Caco-2 (cell line): ENCODE results near the gene RGS2. TPM values are rescaled to one million over a fixed set of nuclear protein-coding genes. Genes with fewer than 3 reads are reported as not detected.

Source experiments
- BruUV-seq: library from RNA; stranded (reverse); fragments of 400-500 nt; replicated peaks from 2 replicates; lab custom pipeline; 2021; lab: Mats Ljungman, UMichigan
- CTCF ChIA-PET: fragments of 300-600 bp; sonication (Branson Sonifier 250); formaldehyde crosslinking; loops from one replicate; lab custom pipeline; 2022; ENCODE audit warnings: antibody characterized with exemption; lab: Charles Lee
- POLR2A ChIA-PET: fragments of 300-600 bp; sonication (Branson Sonifier 250); formaldehyde crosslinking; loops from one replicate; lab custom pipeline; 2022; ENCODE audit warnings: antibody characterized with exemption; lab: Charles Lee
- DNase-seq, 2 experiments: peaks; one replicate each; pipeline versions ENCODE4 v3.0.0 to v3.0.0-alpha.2; 2020 to 2022
- H3K27me3 ChIP-seq: replicated peaks from 2 replicates; pipeline ENCODE4 v1.6.0; 2011; ENCODE audit warnings: low read length; ENCODE audit not compliant: control insufficient read depth, insufficient read depth
- H3K36me3 ChIP-seq: 2 replicates; pipeline ENCODE4 v1.5.1; 2011; ENCODE audit warnings: low read length; ENCODE audit not compliant: control insufficient read depth, insufficient read depth
- H3K4me1 ChIP-seq: fragments of 250-450 bp; sonication (Bioruptor Pico); 2 replicates; pipeline ENCODE4 v1.5.1; 2020; ENCODE audit warnings: mild to moderate bottlenecking
- H3K4me3 ChIP-seq: 2 replicates; pipeline ENCODE4 v1.5.1; 2011; ENCODE audit warnings: low read depth, mild to moderate bottlenecking, control low read depth, low read length
- H3K9me3 ChIP-seq: fragments of 250-450 bp; sonication (Bioruptor Pico); 2 replicates; pipeline ENCODE4 v1.5.1; 2020; ENCODE audit warnings: mild to moderate bottlenecking, moderate library complexity
- H3K27ac Mint-ChIP-seq: one replicate; pipeline ENCODE4 v1.8.0; 2022; ENCODE audit warnings: mixed read lengths; ENCODE audit not compliant: unreplicated experiment
- H3K27me3 Mint-ChIP-seq: one replicate; pipeline ENCODE4 v1.8.0; 2022; ENCODE audit warnings: mixed read lengths; ENCODE audit not compliant: insufficient read depth, unreplicated experiment
- H3K36me3 Mint-ChIP-seq: one replicate; pipeline ENCODE4 v1.8.0; 2022; ENCODE audit warnings: mild to moderate bottlenecking, mixed read lengths; ENCODE audit not compliant: insufficient read depth, unreplicated experiment
- H3K4me1 Mint-ChIP-seq: one replicate; pipeline ENCODE4 v1.8.0; 2022; ENCODE audit warnings: low read depth, mixed read lengths; ENCODE audit not compliant: unreplicated experiment
- H3K4me3 Mint-ChIP-seq: one replicate; pipeline ENCODE4 v1.8.0; 2022; ENCODE audit warnings: mild to moderate bottlenecking, moderate library complexity, mixed read lengths; ENCODE audit not compliant: unreplicated experiment
- H3K9me3 Mint-ChIP-seq: one replicate; pipeline ENCODE4 v1.8.0; 2022; ENCODE audit warnings: mixed read lengths; ENCODE audit not compliant: unreplicated experiment
- intact Hi-C: fragments of 100-400 bp; cut with micrococcal nuclease; formaldehyde crosslinking; loops from one replicate; pipeline ENCODE4 v1.10.0; 2022; ENCODE audit not compliant: unreplicated experiment
- total RNA-seq: library from RNA; stranded (reverse); gene quantifications from 2 replicates; pipeline ENCODE4 v1.2.3, GENCODE V29; 2022
- TF ChIP-seq, protein P1 (sequence below), 2 experiments: fragments of 200-600 bp in 1 of 2; IDR thresholded peaks; 1 replicate in 1 of 2; 2 replicates in 1 of 2; pipeline versions ENCODE4 v1.5.1 to v1.8.0; 2011 to 2022; ENCODE audit warnings: antibody characterized with exemption in 1 of 2, control low read depth in 1 of 2, inconsistent platforms in 1 of 2, low read depth in 1 of 2, low read length in 1 of 2, mild to moderate bottlenecking in 1 of 2, moderate library complexity in 1 of 2; ENCODE audit not compliant: insufficient read depth in 1 of 2, severe bottlenecking in 1 of 2, unreplicated experiment in 1 of 2

The RGS2 gene
- total RNA-seq, 1 experiment from 2014 or later = 5.1 TPM

DNA sequence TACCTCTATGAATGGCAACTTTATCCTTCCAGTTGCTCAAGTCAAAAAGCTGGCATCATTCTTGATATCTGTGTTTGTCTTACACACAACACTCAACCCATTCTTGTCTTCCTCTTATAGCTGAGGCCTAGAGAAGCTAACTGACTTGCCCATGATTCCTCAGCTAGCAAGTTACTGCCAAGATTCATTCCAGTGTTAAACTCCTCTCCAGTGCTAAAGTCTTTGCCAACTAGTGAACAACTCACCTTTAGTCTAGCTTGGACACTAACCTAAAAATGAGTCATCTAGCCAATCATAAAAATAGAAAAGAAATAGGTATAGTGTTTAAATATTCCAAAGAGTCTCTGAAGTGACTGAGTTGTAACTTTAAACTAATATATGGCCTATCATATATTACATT, 45.6 kb upstream of the RGS2 start:
- Histone ChIP-seq H3K36me3 (no peaks in the 10 kb centered on the region), H3K27me3 (no peaks in the 10 kb centered on the region), H3K4me1 (no peaks in the 10 kb centered on the region), H3K9me3 (no peaks in the 10 kb centered on the region), H3K4me3 (no peak overlapping the region)
- BruUV-seq = no TSS peak
- intact Hi-C loops = no loop called here
- Mint-ChIP-seq H3K27ac (no peak overlapping the region), H3K36me3 (no peaks in the 10 kb centered on the region), H3K9me3 (no peaks in the 10 kb centered on the region), H3K27me3 (no peaks in the 10 kb centered on the region), H3K4me3 (no peak overlapping the region), H3K4me1 (no peaks in the 10 kb centered on the region)
- TF ChIP-seq, protein P1, sequence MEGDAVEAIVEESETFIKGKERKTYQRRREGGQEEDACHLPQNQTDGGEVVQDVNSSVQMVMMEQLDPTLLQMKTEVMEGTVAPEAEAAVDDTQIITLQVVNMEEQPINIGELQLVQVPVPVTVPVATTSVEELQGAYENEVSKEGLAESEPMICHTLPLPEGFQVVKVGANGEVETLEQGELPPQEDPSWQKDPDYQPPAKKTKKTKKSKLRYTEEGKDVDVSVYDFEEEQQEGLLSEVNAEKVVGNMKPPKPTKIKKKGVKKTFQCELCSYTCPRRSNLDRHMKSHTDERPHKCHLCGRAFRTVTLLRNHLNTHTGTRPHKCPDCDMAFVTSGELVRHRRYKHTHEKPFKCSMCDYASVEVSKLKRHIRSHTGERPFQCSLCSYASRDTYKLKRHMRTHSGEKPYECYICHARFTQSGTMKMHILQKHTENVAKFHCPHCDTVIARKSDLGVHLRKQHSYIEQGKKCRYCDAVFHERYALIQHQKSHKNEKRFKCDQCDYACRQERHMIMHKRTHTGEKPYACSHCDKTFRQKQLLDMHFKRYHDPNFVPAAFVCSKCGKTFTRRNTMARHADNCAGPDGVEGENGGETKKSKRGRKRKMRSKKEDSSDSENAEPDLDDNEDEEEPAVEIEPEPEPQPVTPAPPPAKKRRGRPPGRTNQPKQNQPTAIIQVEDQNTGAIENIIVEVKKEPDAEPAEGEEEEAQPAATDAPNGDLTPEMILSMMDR (IDR thresholded peaks at IDR 0.05; ENCODE audit: insufficient read depth in 1 of 2, low read depth in 1 of 2, low read length in 1 of 2, severe bottlenecking in 1 of 2, unreplicated experiment in 1 of 2) = no peak
- POLR2A ChIA-PET = no interaction called here
- CTCF ChIA-PET = no interaction called here
- no peak for DNase-seq

DNA sequence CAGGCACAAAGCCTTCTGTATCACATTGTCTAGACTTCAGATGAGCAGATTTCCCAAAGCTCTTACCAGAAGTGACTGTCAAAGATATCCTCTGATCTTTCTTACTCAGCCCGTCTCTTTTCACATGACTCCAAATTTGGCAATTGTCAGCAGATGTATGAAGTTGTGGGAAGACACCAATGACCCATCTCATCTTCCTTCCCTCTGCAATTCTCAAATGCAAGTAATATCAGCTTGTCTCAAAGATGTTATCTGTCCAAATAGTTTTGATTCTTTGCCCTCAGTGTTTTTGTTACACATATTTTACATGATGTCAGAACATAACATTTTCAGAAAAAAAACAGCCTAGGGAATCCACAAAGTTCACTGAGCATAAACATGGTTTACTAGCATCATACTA, 45.1 kb upstream of the RGS2 start:
- no peaks in the 10 kb centered on the region for H3K36me3 Mint-ChIP-seq
- no peaks in the 10 kb centered on the region for H3K27me3 Mint-ChIP-seq
- no peaks in the 10 kb centered on the region for H3K9me3 Mint-ChIP-seq
- H3K27ac Mint-ChIP-seq = no peak overlapping the region
- no TSS peak for BruUV-seq
- ChIA-PET CTCF (no interaction called here), POLR2A (no interaction called here)
- no peaks in the 10 kb centered on the region for H3K4me1 ChIP-seq
- no peaks in the 10 kb centered on the region for H3K4me1 Mint-ChIP-seq
- H3K36me3 ChIP-seq = no peaks in the 10 kb centered on the region
- TF ChIP-seq, protein P1 (IDR thresholded peaks at IDR 0.05; ENCODE audit: insufficient read depth in 1 of 2, low read depth in 1 of 2, low read length in 1 of 2, severe bottlenecking in 1 of 2, unreplicated experiment in 1 of 2) = no peak
- H3K4me3 ChIP-seq = no peak overlapping the region
- intact Hi-C loops = no loop called here
- no peaks in the 10 kb centered on the region for H3K9me3 ChIP-seq
- no peaks in the 10 kb centered on the region for H3K27me3 ChIP-seq
- DNase-seq = no peak
- no peak overlapping the region for H3K4me3 Mint-ChIP-seq

DNA sequence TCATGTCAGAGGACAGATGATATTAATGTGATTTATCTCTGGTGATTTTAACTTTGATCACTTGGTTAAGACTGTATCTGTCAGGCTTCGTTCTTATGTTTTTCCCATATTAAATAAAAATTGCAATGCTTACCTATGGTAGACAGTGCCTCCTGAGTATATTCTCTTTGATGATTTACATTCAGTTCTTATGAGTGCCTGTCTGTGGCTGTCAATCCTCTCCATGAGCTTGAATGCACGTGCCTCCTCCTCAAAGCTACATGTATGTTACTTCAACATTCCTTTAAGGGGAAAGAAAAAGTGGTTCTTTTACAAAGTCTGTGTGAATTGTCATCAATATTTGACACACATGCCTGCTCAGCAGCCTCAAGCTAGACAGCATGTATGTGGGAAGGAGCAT, 44.2 kb upstream of the RGS2 start:
- TF ChIP-seq, protein P1 (IDR thresholded peaks at IDR 0.05; ENCODE audit: insufficient read depth in 1 of 2, low read depth in 1 of 2, low read length in 1 of 2, severe bottlenecking in 1 of 2, unreplicated experiment in 1 of 2) = no peak
- Mint-ChIP-seq H3K4me3 (no peak overlapping the region), H3K36me3 (no peaks in the 10 kb centered on the region), H3K27me3 (no peaks in the 10 kb centered on the region), H3K4me1 (no peaks in the 10 kb centered on the region), H3K9me3 (no peaks in the 10 kb centered on the region), H3K27ac (no peak overlapping the region)
- intact Hi-C loops = no loop called here
- Histone ChIP-seq H3K36me3 (no peaks in the 10 kb centered on the region), H3K9me3 (no peaks in the 10 kb centered on the region), H3K27me3 (no peaks in the 10 kb centered on the region), H3K4me1 (no peaks in the 10 kb centered on the region), H3K4me3 (no peak overlapping the region)
- DNase-seq = no peak
- CTCF ChIA-PET = no interaction called here
- POLR2A ChIA-PET = no interaction called here
- BruUV-seq = no TSS peak
